GM19452 (cell line): ENCODE results near the gene DNTT.
A peak's percentile ranks its signal among the peaks of the same experiment; 100 is the strongest.

ENCODE experiments used
- ATAC-seq: cut with Tn5 transposase; IDR thresholded peaks from one replicate; pipeline ENCODE4 v1.9.1; 2021; ENCODE audit not compliant: unreplicated experiment

Gene DNTT

GRCh38 chr10:96304230-96304629, at the start of gene DNTT:
Gene DNTT (plus strand): TSS chr10:96304434. CDS start chr10:96304498, 64 bp downstream.
- ATAC-seq, result no peak

GRCh38 chr10:96254976-96255375, 49.3 kb upstream of the DNTT start:
- ATAC-seq, result no peak

DNA sequence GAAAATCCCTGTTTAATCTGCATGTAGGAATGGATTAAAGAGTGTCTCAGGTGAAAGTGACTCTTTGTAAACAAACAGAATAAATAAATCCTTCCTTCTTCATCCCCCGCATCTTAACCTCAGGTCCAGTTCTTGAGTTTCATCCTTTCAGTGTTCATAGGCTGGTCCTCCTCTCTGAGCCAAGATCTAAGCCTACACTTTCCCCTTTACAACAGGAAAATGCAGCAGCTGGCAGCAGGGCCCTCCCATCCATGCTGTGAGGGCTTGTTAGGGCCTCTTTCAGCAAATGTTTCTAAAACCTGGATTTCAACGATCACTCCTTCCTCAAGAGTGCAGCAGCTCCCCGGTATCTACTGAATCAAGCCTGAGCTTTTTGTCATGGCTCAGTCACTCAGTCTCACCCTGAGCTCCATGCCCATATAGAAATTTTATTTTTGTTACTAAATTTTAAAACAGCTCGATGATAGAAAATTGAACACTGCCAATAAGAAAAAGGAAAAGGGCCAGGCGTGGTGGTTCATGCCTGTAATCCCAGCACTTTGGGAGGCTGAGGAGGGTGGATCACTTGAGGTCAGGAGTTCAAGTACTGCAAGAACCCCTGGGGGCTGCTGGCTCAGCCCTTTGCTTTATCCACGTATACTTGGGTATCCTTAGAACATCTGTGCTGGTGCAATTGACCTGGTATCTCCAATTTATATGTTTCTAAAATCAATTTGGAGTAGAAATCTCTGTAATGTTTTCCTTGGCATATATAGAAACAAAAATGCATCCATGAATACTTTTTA, 48.5 kb upstream of the DNTT start:
- no peak for ATAC-seq

DNA sequence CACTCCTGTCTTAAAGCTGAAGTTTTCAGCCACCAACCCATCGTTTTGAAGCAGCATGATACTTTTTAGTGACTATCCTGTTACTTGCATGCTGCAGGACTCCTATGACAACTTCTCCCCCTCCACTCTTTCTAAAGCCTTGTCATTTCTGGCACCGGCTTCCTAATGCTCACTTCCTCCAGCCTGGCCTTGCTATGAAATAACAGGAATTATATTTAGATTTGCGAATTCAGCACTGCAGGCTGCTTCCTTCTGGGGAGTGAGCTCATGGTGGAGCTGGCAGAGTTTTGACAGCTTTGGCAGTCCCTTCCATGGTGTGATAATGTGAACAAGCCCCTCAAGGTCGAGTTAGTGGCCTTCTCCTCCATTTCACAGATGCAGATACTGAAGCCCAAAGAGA, 46.3 kb upstream of the DNTT start:
- no peak for ATAC-seq

- no peak for ATAC-seq
Measured at GRCh38 chr10:96259150-96259549, 45.1 kb upstream of the DNTT start.

GRCh38 chr10:96260014-96260413, 44.2 kb upstream of the DNTT start:
- no peak for ATAC-seq

- no peak for ATAC-seq
Measured at GRCh38 chr10:96261132-96261531, 43.1 kb upstream of the DNTT start.

- no peak for ATAC-seq
Measured at GRCh38 chr10:96261930-96262329, 42.3 kb upstream of the DNTT start.

DNA sequence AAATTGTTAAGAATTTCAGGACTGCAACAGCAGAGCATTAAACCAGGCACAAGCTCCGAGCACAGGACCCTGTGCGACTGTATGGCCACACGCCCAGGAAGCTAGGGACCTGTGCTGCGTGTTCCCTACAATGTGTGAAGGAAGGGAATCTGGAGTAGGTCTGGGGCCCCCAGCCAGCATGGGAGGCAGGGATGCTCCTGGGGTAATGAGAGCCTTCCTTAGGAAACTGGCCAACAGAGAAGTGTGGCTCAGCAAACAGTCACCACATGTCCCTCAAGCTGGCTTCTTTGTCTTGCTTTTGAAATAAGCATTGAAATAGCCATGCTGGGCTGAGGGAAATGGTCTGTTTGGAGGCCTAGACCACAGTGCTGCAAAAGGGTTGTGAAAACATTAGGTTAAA, 41.1 kb upstream of the DNTT start:
- no peak for ATAC-seq

GRCh38 chr10:96263669-96264068, 40.6 kb upstream of the DNTT start:
- ATAC-seq, result no peak

- no peak for ATAC-seq
Measured at GRCh38 chr10:96264938-96265337, 39.3 kb upstream of the DNTT start.

DNA sequence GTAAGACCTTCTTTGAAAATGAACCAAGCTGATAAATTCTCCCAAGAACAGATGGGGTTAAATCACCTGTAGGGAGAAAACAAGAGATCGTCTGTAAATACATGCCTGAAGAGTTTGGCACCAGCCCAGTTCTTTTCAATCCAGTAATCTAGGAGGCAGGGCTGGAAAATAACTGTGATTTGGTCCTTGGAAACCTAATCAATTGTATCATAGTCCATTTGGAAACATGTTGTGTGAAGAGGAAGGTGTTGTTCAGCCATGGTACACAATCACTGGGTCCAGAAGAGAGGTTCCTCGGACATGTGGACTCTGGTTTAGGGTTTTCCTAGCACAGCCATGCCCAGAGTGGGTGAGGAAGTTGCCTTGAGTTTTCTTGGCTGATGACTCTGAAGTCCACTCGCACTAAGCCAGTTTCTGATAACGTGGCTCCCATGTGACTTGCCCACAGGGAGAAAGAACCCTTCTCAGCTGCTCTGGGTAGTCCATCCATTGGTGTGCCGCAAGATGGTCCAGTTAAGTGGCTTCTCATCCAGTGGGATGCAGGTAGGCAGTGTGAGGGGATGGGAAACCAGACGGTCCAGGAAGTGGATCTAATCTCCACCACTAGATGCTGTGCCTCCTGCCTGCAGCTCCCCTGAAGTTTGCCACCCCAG, 38.0 kb upstream of the DNTT start:
- ATAC-seq, result no peak

DNA sequence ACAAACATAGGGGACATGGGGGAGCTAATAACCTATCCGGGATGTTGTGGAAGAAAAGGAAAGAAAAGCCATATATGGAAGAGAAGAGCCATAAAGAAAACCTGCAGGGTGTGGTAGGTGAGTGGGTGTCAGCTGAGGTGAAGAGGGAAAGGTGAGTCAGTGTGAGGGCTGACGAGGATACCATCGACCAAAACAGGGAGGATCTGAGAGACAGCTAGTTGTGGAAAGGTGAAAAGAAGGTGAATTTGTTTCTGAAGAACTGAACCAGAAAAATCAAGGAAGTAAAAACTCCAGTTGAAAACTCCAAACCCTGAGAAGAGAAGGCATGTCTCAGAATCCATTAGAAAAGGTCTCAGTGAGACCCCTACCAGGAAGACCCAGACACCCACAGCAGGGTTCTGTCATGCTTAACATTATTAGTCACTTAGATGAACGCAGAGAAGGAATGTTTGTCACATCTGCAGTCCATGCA, 37.0 kb upstream of the DNTT start:
- ATAC-seq, result no peak

DNA sequence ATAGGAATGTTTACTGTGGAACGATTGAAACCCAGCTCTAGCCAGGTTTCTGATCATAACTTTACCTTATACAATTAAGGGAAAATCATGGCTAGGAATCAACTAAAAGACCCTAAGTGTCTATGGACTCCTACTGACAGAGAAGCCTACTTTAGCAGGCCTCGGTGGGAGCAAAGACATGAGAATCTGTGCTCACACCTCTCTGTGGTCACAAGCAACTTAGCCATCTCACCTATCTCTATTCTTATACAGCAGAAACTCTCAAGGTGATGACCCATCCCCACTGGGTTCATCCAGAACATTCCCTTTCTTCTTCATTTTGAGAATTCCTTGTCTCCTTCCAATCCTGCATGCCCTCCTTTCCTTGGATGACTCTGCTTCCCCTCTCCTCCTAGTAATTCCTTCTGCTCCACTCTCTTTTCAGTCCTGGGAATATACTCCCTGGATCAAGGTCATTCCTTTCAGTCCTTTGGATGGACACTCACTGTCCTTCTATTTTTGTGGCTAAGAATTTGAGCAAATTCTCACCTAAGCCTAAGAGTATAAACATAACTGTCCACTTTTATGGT, 35.8 kb upstream of the DNTT start:
- ATAC-seq, result no peak

GRCh38 chr10:96269438-96270300, 34.6 kb upstream of the DNTT start:
- ATAC-seq, result no peak

DNA sequence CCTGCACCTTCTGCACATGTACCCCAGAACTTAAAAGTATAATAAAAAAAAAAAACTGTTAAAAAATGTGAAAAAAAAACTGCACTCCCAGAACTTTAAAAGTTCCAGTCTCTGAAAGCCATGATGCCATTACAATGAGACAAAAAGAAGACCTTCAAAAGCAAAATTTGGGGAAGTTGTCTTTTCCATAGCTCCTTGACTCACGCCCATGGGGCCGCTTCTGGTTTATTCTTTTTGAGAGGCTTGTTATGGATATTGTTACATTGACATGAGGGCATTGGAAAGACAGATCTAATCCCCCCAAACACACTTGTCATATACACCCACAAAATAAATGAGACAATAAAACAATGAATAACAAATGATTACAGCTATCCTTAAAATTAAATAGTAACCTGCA, 33.7 kb upstream of the DNTT start:
- ATAC-seq, result no peak

DNA sequence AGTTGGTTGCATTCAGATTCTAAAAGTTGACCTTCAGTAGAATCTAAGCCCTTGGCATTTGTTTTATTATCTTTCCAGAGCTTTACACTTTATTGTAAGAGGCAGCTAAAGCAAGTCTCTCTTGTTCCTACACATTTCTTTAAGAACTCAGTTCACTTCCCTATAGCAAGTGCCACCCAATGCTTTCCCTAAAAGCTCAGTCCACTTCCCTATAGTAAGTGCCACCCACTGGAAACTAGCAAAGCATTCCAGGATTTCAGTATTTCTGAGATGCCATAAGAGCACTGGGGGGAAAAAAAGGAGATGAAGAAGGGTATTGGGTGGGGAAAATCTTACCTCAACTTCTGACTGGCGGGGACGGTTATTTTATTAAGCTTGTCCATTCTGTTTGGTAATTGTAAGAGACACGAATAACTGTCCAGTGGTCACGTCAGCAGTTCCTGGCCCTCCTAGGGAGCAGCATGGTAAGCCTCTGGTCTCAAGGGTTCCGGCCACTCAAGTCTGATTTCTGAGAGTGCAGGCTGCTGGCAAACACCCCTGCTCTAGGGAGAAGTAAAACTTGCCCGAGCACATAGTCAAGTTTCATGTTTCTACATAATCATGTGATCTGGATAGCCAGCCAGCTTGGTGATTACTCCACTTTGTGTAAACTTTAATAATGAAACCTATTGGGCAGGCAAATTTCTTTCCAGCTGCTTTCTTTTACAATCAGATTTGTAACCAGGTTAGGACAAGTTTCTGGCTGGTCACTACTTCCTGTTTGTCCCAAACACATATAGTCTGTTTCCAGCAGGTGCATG, 33.0 kb upstream of the DNTT start, which contains the start of gene BLNK:
Gene BLNK (minus strand): TSS at position 554 of the 800 bp plus-strand sequence. CDS start 171 bp downstream, at position 383.
- ATAC-seq, result peak; percentile 65

GRCh38 chr10:96272316-96273280, 31.6 kb upstream of the DNTT start:
- ATAC-seq, result no peak
